ENCODE measurements around the gene NPC2.

Gene NPC2

GRCh38 chr14:74486164-74486563 lies 6.9 kb downstream of the NPC2 start:
- DNase-seq (ENCODE audit: low spot score) = no peak
- in situ Hi-C loops (cut with MboI; ENCODE audit: low pct_unique_long_range_greater_than_20kb, low sequenced_read_pairs, unreplicated experiment) = no loop called here
- TF ChIP-seq CTCF (IDR thresholded peaks at IDR 0.05; ENCODE audit: extremely low read depth, insufficient read depth, missing control alignments) = no peak

GRCh38 chr14:74483321-74483720 lies 9.8 kb downstream of the NPC2 start:
- no peak for TF ChIP-seq CTCF (IDR thresholded peaks at IDR 0.05; ENCODE audit: extremely low read depth, insufficient read depth, missing control alignments)
- in situ Hi-C loops (cut with MboI; ENCODE audit: low pct_unique_long_range_greater_than_20kb, low sequenced_read_pairs, unreplicated experiment) = no loop called here
- no peak for DNase-seq (ENCODE audit: low spot score)

- in situ Hi-C loops (cut with MboI; ENCODE audit: low pct_unique_long_range_greater_than_20kb, low sequenced_read_pairs, unreplicated experiment) = no loop called here
- no peak for TF ChIP-seq CTCF (IDR thresholded peaks at IDR 0.05; ENCODE audit: extremely low read depth, insufficient read depth, missing control alignments)
- no peak for DNase-seq (ENCODE audit: low spot score)
These were observed 10.5 kb downstream of the NPC2 start for GRCh38 chr14:74482571-74482970.

- in situ Hi-C loops (cut with MboI; ENCODE audit: low pct_unique_long_range_greater_than_20kb, low sequenced_read_pairs, unreplicated experiment) = no loop called here
- no peak for TF ChIP-seq CTCF (IDR thresholded peaks at IDR 0.05; ENCODE audit: extremely low read depth, insufficient read depth, missing control alignments)
- no peak for DNase-seq (ENCODE audit: low spot score)
These were observed 13.1 kb downstream of the NPC2 start for GRCh38 chr14:74480046-74480445.

GRCh38 chr14:74478996-74479635 lies 14.0 kb downstream of the NPC2 start:
- no peak for TF ChIP-seq CTCF (IDR thresholded peaks at IDR 0.05; ENCODE audit: extremely low read depth, insufficient read depth, missing control alignments)
- in situ Hi-C loops (cut with MboI; ENCODE audit: low pct_unique_long_range_greater_than_20kb, low sequenced_read_pairs, unreplicated experiment) = no loop called here
- DNase-seq (ENCODE audit: low spot score) = no peak

GRCh38 chr14:74476607-74477006 lies 16.5 kb downstream of the NPC2 start:
- no peak for DNase-seq (ENCODE audit: low spot score)
- TF ChIP-seq CTCF (IDR thresholded peaks at IDR 0.05; ENCODE audit: extremely low read depth, insufficient read depth, missing control alignments) = no peak
- in situ Hi-C loops (cut with MboI; ENCODE audit: low pct_unique_long_range_greater_than_20kb, low sequenced_read_pairs, unreplicated experiment) = no loop called here
